HEK293 (cell line): ENCODE data around the gene HOXB4.

ENCODE experiments used
- CTCF ChIA-PET: fragments of 350-600 bp; formaldehyde crosslinking; extraction: SDS; loops from one replicate; lab custom pipeline; 2021; ENCODE audit warnings: antibody characterized with exemption; lab: Yijun Ruan, JAX
- POLR2A ChIA-PET: fragments of 300-600 bp; formaldehyde crosslinking; extraction: SDS; loops from one replicate; lab custom pipeline; 2020; ENCODE audit warnings: antibody characterized with exemption, inconsistent platforms; lab: Yijun Ruan, JAX
- H3K27ac ChIP-seq: fragments of 200-500 bp; sonication (Bioruptor generic); 2 replicates; pipeline ENCODE4 v1.5.1; 2014; ENCODE audit warnings: low read depth, low read length, control low read depth, inconsistent platforms; ENCODE audit errors: extremely low read depth
- H3K36me3 ChIP-seq, 2 experiments: fragments of 200-500 bp in 1 of 2; sonication (Bioruptor generic) in 1 of 2; 1 replicate in 1 of 2; 2 replicates in 1 of 2; pipeline ENCODE4 v1.5.1; 2014 to 2017; ENCODE audit warnings: inconsistent platforms in 2 of 2, low read length in 2 of 2; ENCODE audit not compliant: control insufficient read depth in 2 of 2, insufficient read depth in 1 of 2
- H3K4me1 ChIP-seq: fragments of 200-500 bp; sonication (Bioruptor generic); 2 replicates; pipeline ENCODE4 v1.5.1; 2014; ENCODE audit warnings: mild to moderate bottlenecking, low read length, inconsistent platforms; ENCODE audit not compliant: control insufficient read depth, insufficient read depth
- H3K4me3 ChIP-seq: 2 replicates; pipeline ENCODE4 v1.5.1; 2011; ENCODE audit warnings: low read depth, mild to moderate bottlenecking, control low read depth, low read length, moderate library complexity
- H3K9me3 ChIP-seq: fragments of 200-500 bp; sonication (Bioruptor generic); 2 replicates; pipeline ENCODE4 v1.5.1; 2014; ENCODE audit warnings: low read depth, low read length, inconsistent platforms; ENCODE audit not compliant: control insufficient read depth, insufficient read depth
- CTCF ChIP-seq: fragments of 450-650 bp; formaldehyde crosslinking; IDR thresholded peaks from 2 replicates; pipeline ENCODE4 v1.5.1; 2016; ENCODE audit warnings: missing biosample characterization, missing genetic modification characterization
- EGR2 ChIP-seq: fragments of 450-650 bp; formaldehyde crosslinking; IDR thresholded peaks from 2 replicates; pipeline ENCODE4 v1.5.1; 2016; ENCODE audit warnings: low read depth, missing biosample characterization, missing genetic modification characterization
- GLIS2 ChIP-seq: fragments of 450-650 bp; formaldehyde crosslinking; IDR thresholded peaks from 2 replicates; pipeline ENCODE4 v1.5.1; 2016; ENCODE audit warnings: missing biosample characterization, missing genetic modification characterization
- HOXA7 ChIP-seq: sonication (generic); formaldehyde crosslinking; IDR thresholded peaks from 2 replicates; pipeline ENCODE4 v1.8.1; 2022; ENCODE audit warnings: missing genetic modification reagents, borderline replicate concordance
- PATZ1 ChIP-seq: fragments of 450-650 bp; formaldehyde crosslinking; IDR thresholded peaks from 2 replicates; pipeline ENCODE4 v1.5.1; 2016; ENCODE audit warnings: missing biosample characterization, missing genetic modification characterization
- RBAK ChIP-seq: fragments of 450-650 bp; formaldehyde crosslinking; IDR thresholded peaks from 2 replicates; pipeline ENCODE4 v1.5.1; 2016; ENCODE audit warnings: missing biosample characterization, missing genetic modification characterization
- WT1 ChIP-seq: fragments of 450-650 bp; formaldehyde crosslinking; IDR thresholded peaks from 2 replicates; pipeline ENCODE4 v1.5.1; 2016; ENCODE audit warnings: missing biosample characterization, missing genetic modification characterization
- ZBTB21 ChIP-seq: fragments of 450-650 bp; formaldehyde crosslinking; IDR thresholded peaks from 2 replicates; pipeline ENCODE4 v1.5.1; 2017; ENCODE audit warnings: missing biosample characterization, missing genetic modification characterization
- ZBTB6 ChIP-seq: fragments of 450-650 bp; formaldehyde crosslinking; IDR thresholded peaks from 2 replicates; pipeline ENCODE4 v1.5.1; 2017; ENCODE audit warnings: missing biosample characterization, missing genetic modification characterization
- ZFHX2 ChIP-seq: fragments of 450-650 bp; formaldehyde crosslinking; conservative IDR thresholded peaks from 2 replicates; pipeline ENCODE4 v1.5.1; 2016; ENCODE audit warnings: missing biosample characterization, missing genetic modification characterization
- ZNF133 ChIP-seq: fragments of 450-650 bp; formaldehyde crosslinking; IDR thresholded peaks from 2 replicates; pipeline ENCODE4 v1.5.1; 2016; ENCODE audit warnings: missing biosample characterization, missing genetic modification characterization
- ZNF302 ChIP-seq: fragments of 450-650 bp; formaldehyde crosslinking; IDR thresholded peaks from 2 replicates; pipeline ENCODE4 v1.5.1; 2016; ENCODE audit warnings: missing biosample characterization, missing genetic modification characterization, low read depth
- ZNF335 ChIP-seq: fragments of 450-650 bp; formaldehyde crosslinking; conservative IDR thresholded peaks from 2 replicates; pipeline ENCODE4 v1.5.1; 2016; ENCODE audit warnings: missing biosample characterization, missing genetic modification characterization
- ZNF560 ChIP-seq: fragments of 450-650 bp; formaldehyde crosslinking; IDR thresholded peaks from 2 replicates; pipeline ENCODE4 v1.5.1; 2017; ENCODE audit warnings: missing biosample characterization, missing genetic modification characterization, borderline replicate concordance
- ZNF596 ChIP-seq: fragments of 450-650 bp; IDR thresholded peaks from 2 replicates; pipeline ENCODE4 v1.5.0; 2018; ENCODE audit warnings: missing biosample characterization, mild to moderate bottlenecking, missing genetic modification characterization, moderate library complexity
- ZNF664 ChIP-seq: fragments of 450-650 bp; formaldehyde crosslinking; IDR thresholded peaks from 2 replicates; pipeline ENCODE4 v1.5.1; 2016; ENCODE audit warnings: missing biosample characterization, missing genetic modification characterization
- ZNF76 ChIP-seq: fragments of 450-650 bp; formaldehyde crosslinking; IDR thresholded peaks from 2 replicates; pipeline ENCODE4; 2016; ENCODE audit warnings: low read depth, missing biosample characterization, missing genetic modification characterization, borderline replicate concordance
- ZNF830 ChIP-seq: fragments of 450-650 bp; IDR thresholded peaks from 2 replicates; pipeline ENCODE4 v1.5.0; 2018; ENCODE audit warnings: missing biosample characterization, missing genetic modification characterization, low read depth, mild to moderate bottlenecking, moderate library complexity

HOXB4 gene

GRCh38 chr17:48570325-48571023, 7.7 kb downstream of the HOXB4 start (continued):
- TF ChIP-seq PATZ1 (tag by site-specific recombination), result no peak
- no peak for TF ChIP-seq RBAK (tag by site-specific recombination)
- peak; percentile 81 for TF ChIP-seq ZNF335 (tag by site-specific recombination)
- TF ChIP-seq, all 188 proteins: peak for 5

GRCh38 chr17:48569674-48570324, 8.4 kb downstream of the HOXB4 start:
- H3K27ac ChIP-seq, result peak overlapping the region; percentile 93
- peaks cover 98% of the 10 kb centered on the region for H3K4me1 ChIP-seq
- POLR2A ChIA-PET, result interaction anchor here (0.8 to 1.1 kb wide), 4 partner anchors 13 to 90 kb away, joined by 3 to 5 read pairs (median 4); no protein-coding TSS in a partner anchor
- no peaks in the 10 kb centered on the region for H3K9me3 ChIP-seq
- CTCF ChIA-PET, result interaction anchor here (0.6 to 1.0 kb wide), 4 partner anchors 9 to 178 kb away, joined by 3 to 6 read pairs (median 3); no protein-coding TSS in a partner anchor
- TF ChIP-seq CTCF (tag by site-specific recombination) (0 out of 2 replicates have a peak, but pooled peaks have one; percentile 15), ZNF830 (tag by site-specific recombination) (no peak), ZNF560 (tag by site-specific recombination) (no peak), ZNF596 (tag by site-specific recombination) (0 out of 2 replicates have a peak, but pooled peaks have one; percentile 18), HOXA7 (CRISPR knock-in tag) (no peak)
- H3K36me3 ChIP-seq, result peaks cover 8 to 53% of the 10 kb centered on the region in 2 experiments
- H3K4me3 ChIP-seq, result no peak overlapping the region

- H3K4me1 ChIP-seq, result peaks cover 95% of the 10 kb centered on the region
- POLR2A ChIA-PET, result no interaction called here
- H3K4me3 ChIP-seq, result no peak overlapping the region
- TF ChIP-seq ZNF302 (tag by site-specific recombination), result no peak
- TF ChIP-seq EGR2 (tag by site-specific recombination), result peak; percentile 51
- TF ChIP-seq ZFHX2 (tag by site-specific recombination), result peak; percentile 27; the same call in 1 of the 2 replicates
- TF ChIP-seq GLIS2, result peak; percentile 25; the same call in 1 of the 2 replicates
- no peak for TF ChIP-seq ZNF133 (tag by site-specific recombination)
- no peak for TF ChIP-seq ZNF830 (tag by site-specific recombination)
- TF ChIP-seq ZBTB6 (tag by site-specific recombination), result no peak
- TF ChIP-seq ZBTB21 (tag by site-specific recombination), result no peak
- TF ChIP-seq ZNF76, result 0 out of 2 replicates have a peak, but pooled peaks have one; percentile 8
- 0 out of 2 replicates have a peak, but pooled peaks have one; percentile 2 for TF ChIP-seq WT1
- TF ChIP-seq ZNF664 (tag by site-specific recombination), result no peak
- CTCF ChIA-PET, result interaction anchor here (0.6 to 0.8 kb wide), 2 partner anchors 10 to 303 kb away, joined by 3 read pairs; no protein-coding TSS in a partner anchor
- H3K27ac ChIP-seq, result peak overlapping the region; percentile 57
- H3K9me3 ChIP-seq, result no peaks in the 10 kb centered on the region
- peaks cover 8 to 58% of the 10 kb centered on the region in 2 experiments for H3K36me3 ChIP-seq
Measured at GRCh38 chr17:48569240-48569582, 8.9 kb downstream of the HOXB4 start.
